HG02798 (cell line): ENCODE data around the gene CRISPLD2.

Source experiments
- ATAC-seq: cut with Tn5 transposase; IDR thresholded peaks from one replicate; pipeline ENCODE4 v1.9.1; 2021; ENCODE audit warnings: mild to moderate bottlenecking; ENCODE audit not compliant: unreplicated experiment, poor library complexity

CRISPLD2 gene

DNA sequence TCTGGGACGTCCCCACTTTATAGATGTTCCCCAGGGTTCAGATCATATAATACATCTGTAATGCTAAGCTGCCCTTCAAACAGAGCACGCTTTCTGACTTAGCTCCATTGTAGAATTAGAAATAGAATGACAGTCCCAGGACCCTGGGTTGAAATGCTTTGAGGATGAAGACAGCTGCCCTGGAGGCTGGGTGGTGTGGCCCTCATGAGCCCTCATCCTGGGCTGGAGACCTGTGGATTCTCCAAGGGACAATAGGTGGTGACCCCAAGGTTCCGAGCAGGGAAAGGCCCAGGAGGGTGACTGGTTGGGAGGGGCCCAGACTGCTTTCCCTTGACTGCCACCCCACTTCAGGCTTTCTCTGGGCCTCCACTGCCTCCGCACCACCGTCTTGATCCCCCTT is 59.0 kb downstream of the CRISPLD2 start:
- no peak for ATAC-seq

- no peak for ATAC-seq
Observed at GRCh38 chr16:84879569-84880487, 60.0 kb downstream of the CRISPLD2 start.

DNA sequence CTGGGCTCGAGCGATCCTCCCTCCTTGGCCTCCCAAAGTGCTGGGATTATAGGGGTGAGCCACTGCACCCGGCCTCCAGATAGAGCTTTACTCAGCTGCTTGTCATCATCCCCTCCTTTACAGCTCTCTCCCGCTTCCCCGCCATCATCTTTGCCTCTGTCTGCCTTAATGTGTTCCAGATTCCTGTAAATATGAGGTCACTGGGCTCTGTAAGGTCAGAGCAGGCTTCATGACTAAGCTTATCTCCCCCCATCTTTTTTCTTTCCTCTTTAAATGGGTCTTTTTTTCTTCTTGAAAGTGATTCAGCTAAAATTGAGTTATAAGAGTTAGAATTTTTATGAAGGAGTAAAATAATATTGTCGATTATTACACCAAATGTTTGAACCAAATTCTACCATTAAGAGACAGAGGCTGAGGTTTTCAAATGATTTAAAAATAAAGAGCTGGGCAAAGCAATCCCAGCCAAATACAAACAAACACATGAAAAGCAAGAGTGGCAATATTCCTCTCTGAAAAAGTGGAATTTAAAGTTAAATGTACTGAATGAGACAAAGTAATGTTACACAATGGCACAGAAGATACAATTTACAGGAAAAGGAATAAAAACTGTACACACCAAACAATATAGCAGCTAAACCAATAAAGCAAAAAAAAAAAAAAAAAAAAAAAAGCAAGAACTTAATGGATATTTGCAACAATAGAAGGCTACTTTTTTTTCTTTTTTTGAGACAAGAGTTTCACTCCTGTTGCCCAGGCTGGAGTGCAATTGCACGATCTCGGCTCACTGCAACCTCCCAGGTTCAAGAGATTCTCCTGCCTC is 62.1 kb downstream of the CRISPLD2 start:
- ATAC-seq, result no peak

DNA sequence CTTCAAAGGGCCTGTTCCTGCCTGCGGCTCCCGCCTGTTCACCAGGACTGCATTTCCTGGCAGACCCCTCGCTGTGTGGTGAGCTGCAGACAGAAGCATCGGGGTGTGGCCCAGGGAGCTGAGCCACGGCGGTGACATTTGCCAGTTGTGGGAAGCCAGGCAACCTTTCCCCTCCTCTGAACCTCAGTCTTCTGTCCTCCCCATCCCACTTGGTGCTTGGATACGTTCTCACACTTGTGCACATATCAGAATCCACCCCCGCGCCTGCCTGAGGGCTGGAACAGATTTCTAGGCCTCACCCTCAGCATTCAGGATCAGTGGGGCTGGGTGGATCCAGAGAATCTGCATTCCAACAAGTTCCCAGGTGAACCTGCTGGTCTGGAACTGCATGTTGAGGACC is 63.5 kb downstream of the CRISPLD2 start:
- no peak for ATAC-seq

DNA sequence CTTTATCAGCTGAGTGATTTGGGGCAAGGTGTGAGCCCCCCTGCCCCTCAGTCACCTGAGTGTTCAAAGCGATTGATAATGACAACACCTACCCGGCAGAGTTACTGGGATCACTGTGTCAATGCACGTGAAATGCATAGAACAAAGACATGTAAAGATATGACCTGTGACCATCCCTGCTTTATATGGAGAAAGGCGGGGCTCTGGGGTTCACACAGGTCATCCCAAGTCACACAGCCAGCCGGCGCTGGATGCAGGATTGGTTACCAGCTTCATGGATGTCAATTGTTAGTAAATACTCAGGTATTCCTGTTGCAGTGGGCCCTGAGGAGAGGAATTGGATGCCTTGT is 64.4 kb downstream of the CRISPLD2 start:
- no peak for ATAC-seq

- ATAC-seq, result no peak
Observed at GRCh38 chr16:84884596-84885341, 65.0 kb downstream of the CRISPLD2 start.

DNA sequence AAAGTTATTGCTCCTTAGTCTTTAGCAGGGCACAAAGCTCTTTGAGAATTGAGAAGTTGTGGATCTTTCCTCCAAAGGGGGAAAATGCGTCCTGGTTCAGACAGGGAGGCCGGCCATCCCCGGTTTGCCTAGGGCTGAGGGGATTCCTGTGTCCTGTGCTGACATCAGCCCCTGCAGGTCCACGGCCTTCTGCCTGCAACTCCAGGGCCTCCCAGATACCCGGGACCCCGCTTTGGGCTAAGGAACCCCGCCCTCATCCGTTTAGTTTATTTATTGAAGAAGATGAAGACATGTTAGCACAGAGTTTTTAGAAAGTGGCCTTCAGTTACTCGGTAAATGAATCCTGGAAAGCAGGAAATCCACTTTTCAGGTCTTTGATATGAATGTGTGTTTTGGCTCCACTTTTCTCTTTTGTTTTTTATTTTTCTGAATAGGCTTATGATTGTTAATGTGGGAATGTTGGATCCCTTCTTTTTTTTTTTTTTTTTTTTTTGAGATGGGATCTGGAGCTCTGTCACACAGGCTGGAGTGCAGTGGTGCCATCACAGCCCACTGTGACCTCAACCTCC is 65.6 kb downstream of the CRISPLD2 start:
- no peak for ATAC-seq

- ATAC-seq, result no peak
Observed at GRCh38 chr16:84886497-84887090, 66.8 kb downstream of the CRISPLD2 start.

DNA sequence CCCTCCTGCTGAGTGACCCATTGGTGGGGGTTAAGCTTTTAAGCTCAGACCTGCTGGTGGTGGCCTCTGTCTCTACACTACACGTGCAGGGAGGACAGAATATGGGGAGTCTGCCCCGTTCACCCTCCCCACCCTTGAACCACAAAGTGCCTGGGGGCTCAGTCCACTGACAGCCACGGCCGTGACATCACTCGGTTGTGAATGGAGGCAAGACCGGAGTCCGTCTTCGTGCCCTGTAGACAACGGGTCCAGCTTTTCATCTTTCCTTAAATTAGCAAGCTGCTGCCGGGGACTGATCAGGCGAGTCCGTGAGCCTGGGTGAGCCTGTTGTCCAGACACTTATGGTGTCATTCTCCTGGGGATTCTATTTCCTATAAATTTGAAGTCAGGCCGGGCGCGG is 67.4 kb downstream of the CRISPLD2 start:
- no peak for ATAC-seq

GRCh38 chr16:84888450-84888849 is 68.7 kb downstream of the CRISPLD2 start:
- no peak for ATAC-seq

- ATAC-seq, result no peak
Observed at GRCh38 chr16:84889066-84889465, 69.3 kb downstream of the CRISPLD2 start.

- ATAC-seq, result no peak
Observed at GRCh38 chr16:84890427-84890826, 70.6 kb downstream of the CRISPLD2 start.

DNA sequence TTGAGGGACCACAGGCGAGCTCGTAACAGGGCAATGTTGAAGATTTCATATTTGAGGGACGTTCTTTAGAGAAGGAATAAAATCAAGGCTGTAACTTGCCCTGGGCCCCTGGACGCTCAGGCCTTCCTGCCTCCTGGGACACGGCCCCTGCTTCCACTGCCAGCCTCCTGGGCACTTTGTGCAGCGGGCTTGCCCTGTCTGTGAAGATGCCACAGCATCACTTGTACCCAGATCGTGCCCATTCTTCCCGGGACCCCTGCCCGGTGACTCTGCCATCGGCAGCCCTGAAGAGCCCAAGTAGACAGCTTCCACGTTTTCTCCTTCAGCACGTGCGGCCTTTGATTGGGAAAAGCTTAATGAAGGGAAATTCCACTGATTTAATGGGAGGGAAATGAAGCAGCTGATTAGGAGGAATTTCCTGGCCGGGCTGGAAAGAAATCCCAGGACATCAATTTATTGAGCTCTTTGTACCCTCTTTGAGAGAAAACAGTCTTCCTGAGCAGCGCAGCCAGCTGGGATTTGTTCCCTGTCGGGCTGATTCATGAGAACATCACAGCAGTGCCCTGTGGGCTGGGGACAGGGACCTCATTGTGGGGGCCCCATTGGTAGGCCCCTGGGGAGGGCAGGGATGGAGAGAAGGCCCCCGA is 71.5 kb downstream of the CRISPLD2 start:
- ATAC-seq, result no peak

GRCh38 chr16:84892097-84892496 is 72.3 kb downstream of the CRISPLD2 start:
- ATAC-seq, result no peak

GRCh38 chr16:84893467-84893848 is 73.7 kb downstream of the CRISPLD2 start:
- ATAC-seq, result no peak

DNA sequence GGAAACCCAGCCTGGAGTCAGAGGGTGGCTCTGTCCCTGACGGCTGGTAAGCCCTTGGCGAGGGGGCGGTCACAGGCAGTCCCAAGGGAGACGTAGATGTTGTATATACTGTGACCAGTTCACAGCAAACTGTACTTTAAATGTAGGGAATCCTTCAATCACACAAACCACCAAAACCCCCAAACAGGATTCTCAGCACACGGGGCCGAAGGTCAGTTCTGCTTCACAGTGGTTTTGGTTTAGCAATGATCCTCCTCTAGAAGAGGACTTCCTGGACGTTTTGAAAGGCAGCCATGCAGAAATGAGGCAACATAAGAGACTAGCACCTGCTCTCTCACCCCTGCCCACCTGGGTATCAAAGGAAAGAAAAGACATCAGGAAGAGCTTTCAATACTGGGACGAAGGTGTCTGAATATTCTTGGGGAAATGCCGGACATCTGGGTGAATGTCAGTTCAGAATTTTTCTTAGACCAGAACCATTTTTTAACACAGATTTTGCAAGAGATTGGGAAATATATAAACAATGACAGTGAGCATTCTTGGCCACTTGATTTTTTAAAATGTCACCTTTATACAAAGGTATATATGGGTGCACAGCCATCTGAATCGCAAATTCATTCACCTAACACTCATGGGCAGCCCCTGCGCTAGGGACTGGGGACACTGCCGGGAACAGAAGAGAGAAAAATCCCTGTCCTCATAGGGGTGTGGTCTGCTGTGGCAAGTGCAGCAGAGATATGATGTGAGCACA is 74.2 kb downstream of the CRISPLD2 start:
- ATAC-seq, result peak; percentile 47

DNA sequence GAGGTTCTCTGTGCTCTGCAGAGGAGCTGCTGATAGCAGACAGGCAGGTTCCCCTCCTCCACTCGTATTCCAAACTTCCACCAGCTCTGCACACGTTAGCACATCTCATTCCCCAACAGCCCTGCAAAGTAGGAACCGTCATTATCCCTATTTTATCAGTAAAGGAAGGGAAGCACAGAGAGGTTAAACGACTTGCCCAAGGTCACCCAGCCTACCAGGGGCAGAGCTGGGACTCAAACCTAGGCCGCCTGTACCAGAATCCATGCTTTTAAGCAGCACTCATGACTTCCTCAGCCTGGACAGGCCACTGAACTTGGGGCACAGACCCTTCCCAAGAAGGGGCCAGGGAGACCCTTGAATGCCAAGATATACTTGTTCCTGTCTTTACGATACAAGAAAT is 75.2 kb downstream of the CRISPLD2 start:
- no peak for ATAC-seq

DNA sequence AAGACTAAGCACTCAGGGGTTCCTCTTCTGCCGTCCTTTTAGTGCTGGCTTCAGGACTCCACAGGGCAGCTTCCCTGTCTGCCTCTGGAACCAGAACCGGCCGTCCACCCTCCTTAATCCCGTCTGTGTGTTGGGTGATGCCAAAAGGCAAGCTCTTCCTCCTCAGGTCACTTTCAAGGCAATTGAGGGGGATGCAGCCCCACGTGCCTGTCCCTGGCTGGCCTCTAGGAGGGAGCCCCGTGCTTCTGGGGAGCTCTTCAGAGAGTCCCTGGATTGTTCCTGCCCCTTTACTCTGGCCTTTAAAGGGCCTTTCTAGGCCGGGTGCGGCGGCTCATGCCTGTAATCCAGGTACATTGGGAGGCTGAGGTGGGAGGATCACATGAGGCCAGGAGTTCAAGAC is 77.1 kb downstream of the CRISPLD2 start:
- ATAC-seq, result no peak

- ATAC-seq, result no peak
Observed at GRCh38 chr16:84897911-84898377, 78.2 kb downstream of the CRISPLD2 start.
